SIG-M5 treated with dmso at 0.1 percent for 504 hours (cell line): ENCODE results near the gene SKP1.

Experiments
- DNase-seq: peaks from one replicate; lab custom pipeline; 2025; ENCODE audit not compliant: unreplicated experiment; lab: John Stamatoyannopoulos, UW

The SKP1 gene

DNA sequence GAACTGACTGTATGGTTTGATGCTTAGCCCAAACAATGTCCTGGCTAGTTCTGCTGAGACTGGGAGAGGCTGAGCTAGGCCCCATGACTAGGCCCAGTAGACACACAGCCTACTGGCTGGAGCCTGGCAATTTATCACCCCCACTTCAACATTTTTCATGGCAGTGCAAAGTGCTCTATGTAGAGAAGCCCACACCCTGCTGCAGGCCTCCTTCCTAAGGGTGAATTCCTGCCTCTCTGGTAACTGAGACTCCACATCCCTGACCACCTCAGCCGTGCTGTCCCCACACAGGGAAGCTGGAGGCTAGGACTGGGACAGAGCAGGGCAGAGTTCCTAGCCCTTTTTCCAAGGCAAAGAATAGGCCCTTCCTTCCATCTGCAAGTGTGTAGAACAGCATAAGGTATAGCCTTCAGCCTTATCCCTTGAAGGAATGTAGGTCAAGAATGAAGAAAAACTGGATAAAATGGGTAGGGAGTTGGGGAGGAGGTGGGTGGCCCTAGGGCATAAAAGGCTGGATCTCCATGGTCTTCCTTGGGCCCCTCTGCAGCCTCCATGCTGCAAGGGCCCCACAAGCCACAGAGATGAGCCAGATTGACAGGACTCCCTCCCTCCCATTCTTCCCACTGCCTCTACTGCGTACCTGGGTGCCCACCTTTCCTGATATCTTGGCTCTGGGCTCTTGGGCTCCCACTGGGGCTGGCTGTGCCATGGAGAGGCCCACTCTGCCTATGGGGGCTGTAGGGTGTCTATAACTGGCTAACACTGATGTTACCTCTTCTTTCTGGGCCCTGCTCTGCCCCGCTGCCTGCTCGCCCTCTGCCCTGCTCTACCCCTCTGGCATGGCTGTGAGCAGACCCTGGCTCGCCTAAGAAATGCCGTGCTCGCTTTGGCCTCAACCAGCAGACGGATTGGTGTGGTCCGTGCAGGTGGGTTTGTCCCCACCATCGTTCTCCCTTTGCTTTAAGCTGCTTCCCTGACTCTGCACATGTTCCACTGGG lies 32.5 kb downstream of the SKP1 start:
- no peak for DNase-seq

DNA sequence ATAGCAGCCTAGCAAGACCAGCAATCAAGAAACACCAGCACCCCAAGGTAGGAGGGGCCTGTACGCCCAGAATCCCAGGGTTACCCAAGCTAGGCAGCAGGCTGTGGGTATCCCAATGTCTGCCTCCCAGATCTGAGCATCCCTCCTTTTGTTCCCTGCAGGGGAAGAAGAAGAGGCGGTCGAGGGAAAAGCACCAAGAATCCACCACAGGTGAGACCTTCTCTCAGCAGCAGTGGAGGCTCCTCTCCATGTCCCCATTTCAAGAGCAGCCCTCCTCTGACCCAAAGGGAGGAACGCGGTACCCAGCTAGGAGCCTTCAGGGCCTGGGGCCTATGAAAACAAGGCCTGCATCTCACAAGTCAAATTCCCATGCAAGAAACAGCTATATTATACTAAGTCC lies 33.3 kb downstream of the SKP1 start:
- DNase-seq, result no peak

GRCh38 chr5:134142806-134143205 lies 33.9 kb downstream of the SKP1 start:
- DNase-seq, result no peak

- no peak for DNase-seq
Measured at GRCh38 chr5:134142052-134142451, 34.7 kb downstream of the SKP1 start.

DNA sequence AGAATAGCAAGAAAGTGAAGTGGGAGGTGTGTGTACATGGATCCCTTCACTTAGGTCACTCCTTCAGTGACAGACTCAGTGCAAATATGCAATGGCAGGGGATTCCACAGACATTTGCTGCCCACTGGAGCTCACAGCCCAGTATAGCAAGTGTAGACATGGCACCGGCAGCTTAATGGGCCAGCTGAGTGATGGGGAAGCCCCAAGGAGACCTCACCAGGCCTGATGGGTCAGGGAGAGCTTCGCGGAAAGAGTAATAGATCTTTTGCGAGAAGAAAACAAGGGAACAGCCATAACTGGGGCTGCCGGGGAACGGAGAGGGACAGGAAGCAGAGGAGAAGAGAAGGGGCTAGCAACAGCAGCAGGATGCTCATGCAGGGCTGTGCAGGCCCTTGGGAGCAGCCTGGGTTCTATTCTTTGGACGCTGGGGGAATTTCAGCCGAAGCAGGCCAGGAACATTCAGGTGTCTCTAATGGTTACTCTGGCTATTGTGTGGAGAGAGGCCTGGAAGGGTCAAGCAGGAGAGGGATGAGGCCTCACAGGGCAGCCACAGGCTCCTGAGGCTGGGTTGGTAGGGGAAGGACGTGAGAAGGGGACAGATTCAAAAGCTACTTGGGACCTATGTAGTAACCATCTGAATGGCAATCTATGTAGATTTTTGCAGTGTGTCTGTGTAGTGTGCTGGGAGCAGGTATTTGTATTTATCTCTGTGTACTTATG lies 35.3 kb downstream of the SKP1 start:
- no peak for DNase-seq

DNA sequence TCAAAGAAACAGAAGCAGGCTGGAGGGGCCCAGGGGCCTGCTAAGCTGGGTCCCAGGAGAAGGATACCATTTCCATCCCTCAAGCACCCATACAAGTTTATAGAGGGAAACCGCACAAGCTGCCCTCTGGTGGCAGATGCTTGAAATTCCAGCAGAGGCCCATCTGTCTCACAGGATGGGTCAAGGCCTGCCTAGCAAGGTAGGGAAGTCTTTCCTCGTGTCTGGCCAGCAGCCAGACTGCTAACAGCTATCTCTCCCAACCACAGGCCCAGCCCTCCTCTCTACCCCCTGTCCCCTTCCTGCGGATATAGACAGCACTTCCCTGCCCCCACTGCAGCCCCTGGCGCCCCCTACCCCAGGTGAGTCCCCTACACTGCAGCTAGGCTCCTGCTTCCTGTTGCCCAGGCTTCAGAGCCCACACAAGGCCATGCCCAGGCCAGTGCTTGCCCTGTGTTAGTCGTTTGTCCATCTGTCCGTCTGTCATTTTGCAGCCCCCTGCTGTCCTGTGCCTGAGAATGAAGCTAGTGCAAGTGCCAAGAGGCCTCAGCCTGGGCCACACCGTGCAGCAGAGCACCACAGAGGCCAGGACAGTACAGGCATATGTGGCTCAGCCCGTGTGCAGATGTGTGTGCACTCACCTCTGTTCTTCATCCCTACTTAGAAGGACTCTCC lies 36.1 kb downstream of the SKP1 start:
- peak; percentile 66 for DNase-seq

- no peak for DNase-seq
Measured at GRCh38 chr5:134139891-134140469, 36.8 kb downstream of the SKP1 start.

DNA sequence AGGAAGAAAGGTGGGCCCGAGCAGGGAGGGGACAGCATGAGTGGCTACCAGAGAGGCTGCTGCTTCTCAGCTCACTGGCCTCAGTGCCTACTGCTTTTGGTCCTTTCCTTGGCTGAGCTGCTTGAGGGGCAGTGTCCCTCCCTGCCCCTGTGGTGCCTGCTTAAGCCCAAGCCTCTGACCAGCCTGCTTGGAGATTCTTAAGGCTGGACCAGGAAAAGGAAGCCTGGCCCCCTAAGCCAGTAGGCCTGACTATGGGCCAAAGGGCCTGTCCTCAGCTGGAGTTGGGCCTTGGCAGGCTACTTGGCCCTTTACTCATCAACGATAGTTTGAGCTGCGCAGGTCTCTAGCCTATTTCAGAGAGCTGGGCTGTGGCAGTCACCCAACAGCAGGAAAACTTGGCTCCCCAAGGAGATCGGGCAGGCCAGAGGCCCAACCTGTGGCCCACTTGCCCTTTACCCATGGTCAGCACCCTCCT lies 37.3 kb downstream of the SKP1 start:
- DNase-seq, result no peak

GRCh38 chr5:134138416-134139376 lies 38.1 kb downstream of the SKP1 start:
- no peak for DNase-seq

DNA sequence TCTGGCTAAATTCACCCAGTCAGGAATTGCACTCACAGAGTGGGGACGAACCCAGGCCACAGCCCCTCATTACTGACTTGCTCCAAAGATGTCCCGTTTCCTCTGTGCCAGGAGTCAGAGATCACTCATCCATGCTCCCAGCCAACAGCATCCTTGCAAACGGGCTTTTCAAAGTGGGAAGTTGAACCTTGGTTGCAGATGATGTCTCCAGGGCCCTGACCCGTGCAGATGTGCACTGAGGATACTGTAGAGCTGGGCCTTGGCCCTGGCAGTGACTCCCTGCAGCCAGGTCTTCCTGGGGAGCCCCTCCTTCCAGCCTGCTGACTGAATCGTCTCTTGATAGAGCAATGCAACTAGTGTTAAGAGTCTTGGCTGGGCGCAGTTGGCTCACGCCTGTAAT lies 40.0 kb downstream of the SKP1 start:
- DNase-seq, result no peak

GRCh38 chr5:134136221-134136631 lies 40.5 kb downstream of the SKP1 start:
- DNase-seq, result no peak

DNA sequence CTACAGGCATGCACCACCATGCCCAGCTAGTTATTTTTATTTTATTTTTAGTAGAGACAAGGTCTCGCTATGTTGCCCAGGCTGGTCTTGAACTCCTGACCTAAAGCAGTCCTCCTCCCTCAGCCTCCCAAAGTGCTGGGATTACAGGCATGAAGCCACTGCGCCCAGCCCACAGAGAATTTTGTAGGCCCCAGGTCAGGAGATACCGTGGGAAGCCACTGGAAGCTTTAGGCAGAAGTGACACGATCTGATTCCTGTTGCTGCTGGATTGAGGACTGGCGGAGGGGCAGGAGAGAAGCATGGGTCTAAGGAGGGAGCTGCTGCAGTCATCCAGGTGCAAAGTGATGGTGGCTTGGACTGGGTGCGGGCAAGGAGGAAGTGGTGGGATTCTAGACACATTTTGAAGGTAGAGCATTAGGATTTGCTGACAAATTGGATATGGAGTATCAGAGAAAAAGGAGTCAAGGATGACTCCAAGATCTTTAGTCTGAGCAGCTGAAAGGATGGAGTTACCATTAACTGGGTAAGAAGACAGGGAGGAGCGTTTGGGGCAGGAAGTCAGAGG lies 41.6 kb downstream of the SKP1 start:
- DNase-seq, result no peak

DNA sequence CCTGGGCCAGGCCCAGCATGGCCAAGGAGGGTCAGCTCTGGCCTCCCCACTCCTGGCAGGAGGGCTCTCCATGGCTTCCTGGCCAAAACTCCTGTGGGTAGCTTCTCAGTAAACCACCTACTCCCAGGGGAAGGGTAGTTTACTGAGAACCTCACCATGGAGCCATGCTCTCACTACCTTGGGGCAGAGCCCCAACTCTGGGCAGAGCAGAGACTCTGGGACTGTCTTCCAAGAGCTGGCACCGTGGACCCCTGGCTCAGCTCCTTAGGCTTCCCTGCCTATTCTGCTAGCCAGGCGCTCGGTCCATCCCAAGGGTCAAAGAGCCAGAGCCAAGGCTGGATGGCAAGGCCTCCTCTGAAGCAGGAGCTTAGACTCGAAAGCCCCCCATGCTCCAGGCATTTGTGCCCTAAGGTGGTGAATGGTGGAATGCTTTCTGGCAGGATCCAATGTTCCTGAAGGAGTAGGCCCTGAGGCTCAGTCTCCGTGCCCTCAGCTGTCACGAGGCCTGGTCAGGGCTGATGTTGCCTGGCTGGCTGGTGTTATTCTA lies 42.7 kb downstream of the SKP1 start:
- no peak for DNase-seq

DNA sequence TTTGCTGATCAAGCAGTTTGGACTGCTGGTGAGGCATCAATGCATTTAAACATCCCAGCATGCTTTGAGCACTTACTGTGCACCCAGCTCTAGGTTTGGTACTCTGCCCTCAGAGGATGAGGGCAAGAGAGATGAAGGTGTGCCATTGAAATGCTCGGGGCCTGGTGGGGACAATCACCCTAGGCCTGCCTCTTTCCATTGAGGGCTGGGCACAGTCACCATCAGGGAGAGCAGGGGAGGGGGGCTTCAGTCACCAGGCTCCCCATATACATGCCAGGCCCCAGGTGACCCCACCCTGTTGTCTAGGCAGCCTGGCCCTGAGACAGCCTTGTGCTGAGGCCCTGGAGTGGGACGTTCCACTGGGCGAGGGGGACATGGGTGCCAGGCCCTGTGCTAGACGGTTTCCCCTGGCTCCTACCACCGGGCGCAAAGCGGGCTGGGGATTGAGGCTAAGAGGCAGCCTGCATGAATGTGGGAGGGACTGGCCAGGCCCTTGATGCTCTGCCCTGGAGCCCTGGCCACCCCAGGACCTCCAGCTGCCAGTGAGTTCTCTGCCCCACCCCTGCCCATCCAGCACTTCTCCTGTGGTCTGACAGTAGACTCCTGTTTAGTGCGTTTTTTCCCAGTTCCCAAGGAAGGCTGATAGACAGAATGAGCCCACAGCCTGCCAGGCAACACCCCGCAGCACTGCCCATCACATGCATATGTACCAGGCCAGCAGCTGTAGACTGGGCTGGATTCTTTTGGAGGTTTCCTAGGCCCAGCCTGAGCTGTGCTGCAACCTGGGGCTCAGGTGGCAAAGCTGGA lies 43.4 kb downstream of the SKP1 start:
- DNase-seq, result no peak

DNA sequence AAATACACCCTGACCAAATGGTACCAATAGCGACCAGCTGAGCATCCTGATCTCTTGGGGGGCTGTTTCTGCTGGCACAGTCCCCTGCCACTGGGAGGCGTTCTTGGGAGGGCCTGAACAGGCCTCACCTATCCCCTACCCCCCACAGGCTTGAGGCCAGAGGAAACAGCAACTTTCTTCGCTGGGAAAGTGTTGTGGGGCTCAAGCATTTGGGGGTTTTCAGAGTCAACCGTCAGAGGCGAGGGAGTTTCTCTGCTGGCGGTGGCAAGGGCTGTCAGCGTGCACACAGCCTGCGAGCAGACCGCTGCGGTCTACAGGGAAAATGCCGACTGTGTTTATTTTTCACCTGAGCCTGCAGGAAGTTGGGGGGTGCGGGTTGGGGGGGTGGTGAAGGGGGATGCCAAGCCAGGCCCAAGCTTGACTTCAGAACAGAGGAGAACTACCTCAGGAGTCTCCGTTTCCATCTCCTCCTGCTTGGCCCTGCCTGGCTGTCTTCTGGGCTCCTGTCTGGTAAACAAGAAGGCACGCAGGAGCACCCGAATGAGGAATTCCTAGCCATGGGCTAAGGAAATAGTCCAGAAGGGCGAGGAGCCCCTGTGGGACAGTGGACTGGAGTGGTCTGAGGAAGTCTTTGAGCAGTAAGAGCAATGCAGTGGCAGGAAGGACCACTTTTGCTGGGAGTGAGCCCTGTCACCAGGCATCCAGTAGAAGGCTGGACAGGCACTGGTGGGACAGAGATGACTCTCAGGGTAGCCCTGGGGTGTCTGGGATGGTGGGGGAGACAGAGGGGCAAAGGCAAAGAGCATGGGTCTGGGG lies 44.2 kb downstream of the SKP1 start:
- DNase-seq, result no peak

- DNase-seq, result no peak
Measured at GRCh38 chr5:134131578-134132350, 45.0 kb downstream of the SKP1 start.

DNA sequence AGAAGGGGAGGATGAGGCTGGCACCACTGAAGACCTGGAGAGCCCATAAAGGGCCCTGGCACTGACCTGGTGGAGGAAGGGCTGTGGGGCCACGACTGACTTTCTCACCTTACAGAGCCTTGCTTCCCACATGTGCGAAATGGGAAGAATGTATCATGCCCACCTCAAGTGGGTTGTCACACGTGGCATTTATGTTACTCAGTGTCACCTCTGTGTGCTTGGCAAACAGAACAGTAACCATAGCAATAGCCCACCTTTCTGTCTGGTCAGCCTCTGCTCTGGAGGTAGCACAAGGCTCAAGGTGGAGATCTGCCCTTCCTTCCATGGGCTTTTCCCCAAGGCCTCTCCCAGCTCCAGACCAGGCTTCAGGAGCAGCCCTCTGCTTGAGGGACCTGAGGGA lies 45.6 kb downstream of the SKP1 start:
- DNase-seq, result no peak
